HCT116 (cell line): ENCODE measurements around the gene FHOD3. TPM values are rescaled to one million over a fixed set of nuclear protein-coding genes. Genes with fewer than 3 reads are reported as not detected.

ENCODE experiments used
- ATAC-seq: fragments of 200-7000 bp; cut with Tn5 transposase; 2 replicates; pipeline ENCODE4 v1.9.1; 2020; ENCODE audit warnings: mild to moderate bottlenecking, moderate library complexity
- BruUV-seq: library from RNA; stranded (reverse); fragments of 400-500 nt; replicated peaks from 2 replicates; lab custom pipeline; 2021; lab: Mats Ljungman, UMichigan
- CTCF ChIA-PET: fragments of 300-600 bp; sonication (Branson Sonifier 250); formaldehyde crosslinking; loops from one replicate; lab custom pipeline; 2021; ENCODE audit warnings: antibody characterized with exemption; lab: Charles Lee
- POLR2A ChIA-PET: fragments of 300-600, 350-600 bp; sonication (Branson Sonifier 250); formaldehyde crosslinking; loops from one replicate; lab custom pipeline; 2021; ENCODE audit warnings: antibody characterized with exemption; lab: Charles Lee
- RAD21 ChIA-PET, 2 experiments: fragments of 300-600 bp; sonication (Branson Sonifier 250); formaldehyde crosslinking; loops; one replicate each; lab custom pipeline; 2023; ENCODE audit warnings: low total read pairs in 2 of 2; ENCODE audit not compliant: uncharacterized antibody in 2 of 2, unreplicated experiment in 2 of 2, low non-redundant PET in 1 of 2; lab: Charles Lee
- DNase-seq: peaks from one replicate; pipeline ENCODE4 v3.0.0-alpha.2; 2010; ENCODE audit warnings: low read depth, low spot score
- H2AFZ ChIP-seq: fragments of 200-600 bp; shearing (Covaris generic), sonication (generic); 2 replicates; pipeline ENCODE4 v1.6.1; 2017; ENCODE audit warnings: low read depth, mixed run types, mixed read lengths, antibody characterized with exemption, low read length; ENCODE audit not compliant: poor library complexity, severe bottlenecking
- H3K27ac ChIP-seq: 2 replicates; pipeline ENCODE4 v1.5.1; 2012; ENCODE audit warnings: low read depth, low read length
- H3K27me3 ChIP-seq: fragments of 200-600 bp; sonication (generic); 2 replicates; pipeline ENCODE4 v1.6.1; 2016; ENCODE audit warnings: mixed run types, low read length, mixed read lengths; ENCODE audit not compliant: insufficient read depth
- H3K36me3 ChIP-seq, 2 experiments: fragments of 200-500 bp in 1 of 2; fragments of 200-600 bp in 1 of 2; sonication (Bioruptor generic) in 1 of 2; sonication (generic) in 1 of 2; 2 replicates each; pipeline versions ENCODE4 v1.5.1 to v1.6.1; 2014 to 2016; ENCODE audit warnings: low read length in 2 of 2, inconsistent platforms in 1 of 2, mixed read lengths in 1 of 2, mixed run types in 1 of 2; ENCODE audit not compliant: insufficient read depth in 2 of 2, control insufficient read depth in 1 of 2
- H3K4me1 ChIP-seq, 2 experiments: fragments of 200-600 bp in 1 of 2; sonication (generic) in 1 of 2; 2 replicates each; pipeline versions ENCODE4 v1.5.1 to v1.6.1; 2012 to 2017; ENCODE audit warnings: low read length in 2 of 2, inconsistent platforms in 1 of 2, mild to moderate bottlenecking in 1 of 2, mixed read lengths in 1 of 2, mixed run types in 1 of 2, moderate library complexity in 1 of 2; ENCODE audit not compliant: insufficient read depth in 2 of 2, control insufficient read depth in 1 of 2
- H3K4me2 ChIP-seq: fragments of 200-600 bp; sonication (generic); 2 replicates; pipeline ENCODE4 v1.6.1; 2017; ENCODE audit warnings: mixed run types, low read length, mixed read lengths
- H3K4me3 ChIP-seq, 2 experiments: fragments of 200-600 bp in 1 of 2; sonication (generic) in 1 of 2; replicated peaks in 1 of 2; 2 replicates each; pipeline ENCODE4 v1.5.1; 2011 to 2016; ENCODE audit warnings: low read length in 2 of 2, control low read depth in 1 of 2, low read depth in 1 of 2, mild to moderate bottlenecking in 1 of 2, mixed read lengths in 1 of 2, mixed run types in 1 of 2
- H3K79me2 ChIP-seq: fragments of 200-600 bp; sonication (generic); 2 replicates; pipeline ENCODE4 v1.6.1; 2017; ENCODE audit warnings: mild to moderate bottlenecking, mixed run types, low read length, moderate library complexity, mixed read lengths; ENCODE audit not compliant: insufficient read depth
- H3K9ac ChIP-seq: fragments of 200-600 bp; sonication (generic); 2 replicates; pipeline ENCODE4 v1.6.1; 2016; ENCODE audit warnings: low read length, mixed read lengths
- H3K9me2 ChIP-seq: fragments of 200-600 bp; sonication (generic), shearing (Covaris generic); 2 replicates; pipeline ENCODE4 v1.6.1; 2017; ENCODE audit warnings: mixed run types, mild to moderate bottlenecking, moderate library complexity; ENCODE audit not compliant: insufficient read depth
- H3K9me3 ChIP-seq, 2 experiments: fragments of 200-500 bp in 1 of 2; fragments of 200-600 bp in 1 of 2; sonication (Bioruptor generic) in 1 of 2; sonication (generic) in 1 of 2; 2 replicates each; pipeline ENCODE4 v1.6.1; 2014 to 2017; ENCODE audit warnings: low read length in 2 of 2, mixed read lengths in 2 of 2, inconsistent platforms in 1 of 2, low read depth in 1 of 2, mild to moderate bottlenecking in 1 of 2, mixed run types in 1 of 2, moderate library complexity in 1 of 2; ENCODE audit not compliant: control insufficient read depth in 1 of 2, insufficient read depth in 1 of 2
- H4K20me1 ChIP-seq: fragments of 200-600 bp; sonication (generic), shearing (Covaris generic); 2 replicates; pipeline ENCODE4 v1.6.1; 2017; ENCODE audit warnings: mixed run types, mild to moderate bottlenecking, moderate library complexity; ENCODE audit not compliant: insufficient read depth
- CBX3 ChIP-seq: IDR thresholded peaks from 2 replicates; pipeline ENCODE4 v1.6.1; 2012; ENCODE audit warnings: low read depth
- CEBPB ChIP-seq: IDR thresholded peaks from 2 replicates; pipeline ENCODE4 v1.6.1; 2012; ENCODE audit warnings: low read depth
- CTCF ChIP-seq, 3 experiments: fragments of 200-600 bp in 1 of 3; sonication (generic) in 1 of 3; IDR thresholded peaks in 2 of 3; conservative IDR thresholded peaks in 1 of 3; 2 replicates each; pipeline ENCODE4 v1.5.1; 2012 to 2017; ENCODE audit warnings: low read depth in 2 of 3, low read length in 2 of 3, antibody characterized with exemption in 1 of 3, borderline replicate concordance in 1 of 3, control low read depth in 1 of 3, mild to moderate bottlenecking in 1 of 3, mixed read lengths in 1 of 3, mixed run types in 1 of 3, moderate library complexity in 1 of 3; ENCODE audit not compliant: insufficient read depth in 1 of 3
- EGR1 ChIP-seq: IDR thresholded peaks from 2 replicates; pipeline ENCODE4 v1.6.1; 2012; ENCODE audit warnings: low read depth
- MAX ChIP-seq: IDR thresholded peaks from 2 replicates; pipeline ENCODE4 v1.6.1; 2012
- POLR2AphosphoS5 ChIP-seq: IDR thresholded peaks from 2 replicates; pipeline ENCODE4 v1.6.1; 2011; ENCODE audit warnings: mild to moderate bottlenecking, low read depth, low read length, moderate library complexity
- RAD21 ChIP-seq: IDR thresholded peaks from 2 replicates; pipeline ENCODE4 v1.6.1; 2012; ENCODE audit warnings: low read depth, mild to moderate bottlenecking
- SP1 ChIP-seq: IDR thresholded peaks from 2 replicates; pipeline ENCODE4 v1.6.1; 2012; ENCODE audit warnings: low read depth
- TCF7L2 ChIP-seq: IDR thresholded peaks from 2 replicates; pipeline ENCODE4 v1.7.0; 2011; ENCODE audit warnings: borderline replicate concordance, inconsistent platforms; ENCODE audit not compliant: insufficient read depth, insufficient read length; ENCODE audit errors: extremely low read depth
- YY1 ChIP-seq: IDR thresholded peaks from 2 replicates; pipeline ENCODE4 v1.6.1; 2011; ENCODE audit warnings: low read length, low read depth, moderate library complexity, mild to moderate bottlenecking; ENCODE audit not compliant: insufficient replicate concordance; ENCODE audit errors: extremely low read depth
- ZBTB33 ChIP-seq: IDR thresholded peaks from 2 replicates; pipeline ENCODE4 v1.6.1; 2011; ENCODE audit warnings: mild to moderate bottlenecking, low read length, moderate library complexity; ENCODE audit not compliant: insufficient replicate concordance; ENCODE audit errors: extremely low read depth
- ZNF274 ChIP-seq: fragments of 200-500 bp; sonication (Bioruptor generic); IDR thresholded peaks from 2 replicates; pipeline ENCODE4 v1.6.1; 2014; ENCODE audit warnings: mild to moderate bottlenecking, low read depth, low read length, inconsistent platforms
- intact Hi-C: fragments of 100-400 bp; cut with micrococcal nuclease; formaldehyde crosslinking; loops from 2 replicates; pipeline ENCODE4 v1.10.0; 2022
- total RNA-seq: library from RNA; stranded (reverse); gene quantifications from one replicate; pipeline ENCODE4 v1.2.1, GENCODE V29; 2021; ENCODE audit not compliant: unreplicated experiment

The FHOD3 gene
- total RNA-seq, 1 experiment from 2014 or later = 4.0 TPM

GRCh38 chr18:36564841-36565240 is 267.3 kb downstream of the FHOD3 start:
- ChIA-PET POLR2A (no interaction called here), CTCF (no interaction called here), RAD21 (no interaction called here)
- BruUV-seq = no TSS peak
- H3K27ac ChIP-seq = no peak overlapping the region
- no peaks in the 10 kb centered on the region for H3K79me2 ChIP-seq
- no peak overlapping the region for H3K4me2 ChIP-seq
- ATAC-seq (no peak), DNase-seq (no peak)
- no peaks in the 10 kb centered on the region for H3K9me3 ChIP-seq
- no peaks in the 10 kb centered on the region for H3K4me1 ChIP-seq
- H4K20me1 ChIP-seq = no peaks in the 10 kb centered on the region
- no peaks in the 10 kb centered on the region for H3K9me2 ChIP-seq
- H3K9ac ChIP-seq = no peak overlapping the region
- H3K27me3 ChIP-seq = 0 out of 2 replicates have a peak, but pooled peaks cover 5% of the 10 kb centered on the region
- no peak overlapping the region for H3K4me3 ChIP-seq
- no peaks in the 10 kb centered on the region for H3K36me3 ChIP-seq
- intact Hi-C loops = no loop called here
- TF ChIP-seq RAD21 (no peak), YY1 (no peak), EGR1 (no peak), SP1 (no peak)
- H2AFZ ChIP-seq = no peak overlapping the region

- DNase-seq = no peak
- no peak overlapping the region for H3K27ac ChIP-seq
- ChIA-PET RAD21 (no interaction called here), CTCF (no interaction called here), POLR2A (no interaction called here)
- BruUV-seq = no TSS peak
- H4K20me1 ChIP-seq = no peaks in the 10 kb centered on the region
- 0 out of 2 replicates have a peak, but pooled peaks cover 8% of the 10 kb centered on the region for H3K27me3 ChIP-seq
- no peak overlapping the region for H3K4me2 ChIP-seq
- no peak overlapping the region for H2AFZ ChIP-seq
- H3K4me3 ChIP-seq = no peak overlapping the region
- no peaks in the 10 kb centered on the region for H3K4me1 ChIP-seq
- no peaks in the 10 kb centered on the region for H3K9me3 ChIP-seq
- ATAC-seq = no peak
- no peaks in the 10 kb centered on the region for H3K9me2 ChIP-seq
- H3K79me2 ChIP-seq = no peaks in the 10 kb centered on the region
- H3K9ac ChIP-seq = no peak overlapping the region
- no peak for TF ChIP-seq SP1
- no peak for TF ChIP-seq CEBPB
- no peak for TF ChIP-seq MAX
- TF ChIP-seq RAD21 = no peak
- TF ChIP-seq ZNF274 = no peak
- no peak for TF ChIP-seq ZBTB33
- no peak for TF ChIP-seq YY1
- TF ChIP-seq CTCF (IDR thresholded peaks at IDR 0.05 in 2 of 3, conservative IDR thresholded peaks at IDR 0.05 in 1 of 3; ENCODE audit: borderline replicate concordance in 1 of 3, insufficient read depth in 1 of 3, low read depth in 2 of 3, low read length in 2 of 3) = no peak
- no peak for TF ChIP-seq TCF7L2
- TF ChIP-seq POLR2AphosphoS5 = no peak
- TF ChIP-seq CBX3 = no peak
- intact Hi-C loops = no loop called here
- no peaks in the 10 kb centered on the region for H3K36me3 ChIP-seq
Measured at GRCh38 chr18:36567800-36568199, 270.3 kb downstream of the FHOD3 start.
